DOHH2 (cell line): ENCODE results near the gene IRF2BPL.

ENCODE experiments used
- H3F3A ChIP-seq: fragments of 200-600 bp; sonication (generic), shearing (Covaris generic); 2 replicates; pipeline ENCODE4 v1.6.0; 2016; ENCODE audit warnings: antibody characterized with exemption, mild to moderate bottlenecking; ENCODE audit not compliant: control insufficient read depth, insufficient read depth
- H3K27ac ChIP-seq: fragments of 200-600 bp; sonication (generic); 2 replicates; pipeline ENCODE4 v1.5.1; 2014; ENCODE audit warnings: low read depth, mild to moderate bottlenecking, low read length, moderate library complexity
- H3K27me3 ChIP-seq: fragments of 200-600 bp; sonication (generic); 2 replicates; pipeline ENCODE4 v1.6.1; 2014; ENCODE audit warnings: mild to moderate bottlenecking, low read length, mixed read lengths; ENCODE audit not compliant: control insufficient read depth
- H3K36me3 ChIP-seq: fragments of 200-600 bp; sonication (generic); 2 replicates; pipeline ENCODE4 v1.6.1; 2014; ENCODE audit warnings: mild to moderate bottlenecking, low read length, moderate library complexity, mixed read lengths; ENCODE audit not compliant: control insufficient read depth
- H3K4me1 ChIP-seq: fragments of 200-600 bp; sonication (generic); 2 replicates; pipeline ENCODE4 v1.6.1; 2014; ENCODE audit warnings: mild to moderate bottlenecking, low read length, mixed read lengths; ENCODE audit not compliant: control insufficient read depth
- H3K4me2 ChIP-seq: fragments of 200-600 bp; sonication (generic); 2 replicates; pipeline ENCODE4 v1.6.0; 2014; ENCODE audit warnings: mild to moderate bottlenecking, low read length, moderate library complexity
- H3K4me3 ChIP-seq: fragments of 200-600 bp; sonication (generic); 2 replicates; pipeline ENCODE4 v1.5.1; 2014; ENCODE audit warnings: mild to moderate bottlenecking, low read length, mixed read lengths
- H3K79me2 ChIP-seq: fragments of 200-600 bp; sonication (generic); 2 replicates; pipeline ENCODE4 v1.6.1; 2014; ENCODE audit warnings: mild to moderate bottlenecking, low read length, mixed read lengths; ENCODE audit not compliant: control insufficient read depth
- H3K9me2 ChIP-seq: fragments of 200-600 bp; sonication (generic); replicated peaks from 2 replicates; pipeline ENCODE4 v1.6.1; 2014; ENCODE audit warnings: mild to moderate bottlenecking, low read length, mixed read lengths; ENCODE audit not compliant: control insufficient read depth
- H3K9me3 ChIP-seq: fragments of 200-600 bp; sonication (generic); 2 replicates; pipeline ENCODE4 v1.6.1; 2014; ENCODE audit warnings: antibody characterized with exemption, low read length, mixed read lengths; ENCODE audit not compliant: control insufficient read depth, insufficient read depth
- H4K20me1 ChIP-seq: fragments of 200-600 bp; sonication (generic); 2 replicates; pipeline ENCODE4 v1.6.0; 2014; ENCODE audit warnings: low read depth, mild to moderate bottlenecking, antibody characterized with exemption, low read length, moderate library complexity; ENCODE audit not compliant: control insufficient read depth, insufficient read depth
- EZH2phosphoT487 ChIP-seq: fragments of 200-600 bp; sonication (generic); IDR thresholded peaks from 2 replicates; pipeline ENCODE4 v1.6.1; 2017; ENCODE audit warnings: borderline replicate concordance, mild to moderate bottlenecking, antibody characterized with exemption, low read length, moderate library complexity, mixed read lengths
- TF ChIP-seq, protein P1 (sequence below): fragments of 200-600 bp; sonication (generic); IDR thresholded peaks from one replicate; pipeline ENCODE4 v1.5.1; 2014; ENCODE audit warnings: antibody characterized with exemption, mild to moderate bottlenecking, low read depth, low read length; ENCODE audit not compliant: poor library complexity, severe bottlenecking

The IRF2BPL gene

DNA sequence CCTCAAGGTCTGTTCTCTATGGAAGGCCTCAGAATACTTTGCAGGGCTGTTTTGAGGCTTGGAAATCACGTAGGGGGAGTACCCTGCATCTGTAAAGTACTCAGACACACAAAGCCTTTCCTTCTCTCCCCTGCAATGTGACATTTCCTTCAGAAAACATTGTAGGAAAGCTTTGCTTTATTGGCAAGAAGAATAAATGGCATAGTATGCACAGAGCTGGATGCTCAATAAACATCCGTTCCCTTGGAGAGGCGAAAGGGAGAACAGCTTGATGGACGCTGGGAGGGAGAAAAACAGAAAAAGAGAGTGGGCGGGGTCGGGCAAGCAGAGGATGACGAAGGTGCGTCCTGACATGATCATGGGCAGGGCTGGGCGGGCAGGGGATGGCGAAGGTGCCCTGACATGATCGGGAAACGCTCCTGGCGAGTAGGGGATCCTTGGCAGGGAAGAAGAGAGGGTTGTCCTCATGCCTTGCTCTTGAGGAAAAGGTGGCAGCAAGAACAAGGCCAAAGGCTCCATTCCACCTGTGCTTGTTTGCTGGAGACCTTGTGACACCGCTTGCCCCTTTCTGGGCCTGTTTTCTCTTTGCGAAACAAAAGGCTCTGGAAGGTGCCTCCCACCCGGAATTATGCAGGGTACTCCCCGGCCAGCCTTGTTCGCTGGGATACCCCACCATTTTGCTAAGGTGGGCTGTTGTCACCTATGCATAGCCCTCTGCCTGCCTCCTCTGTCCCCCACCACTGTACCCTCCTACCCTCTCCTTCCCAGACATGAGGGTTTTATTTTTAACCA, 21.1 kb downstream of the IRF2BPL start:
- Histone ChIP-seq H3K36me3 (no peaks in the 10 kb centered on the region), H3K27me3 (peaks cover 42% of the 10 kb centered on the region), H3K9me3 (no peaks in the 10 kb centered on the region), H3K4me1 (peaks cover 4% of the 10 kb centered on the region), H3K27ac (no peak overlapping the region), H3K79me2 (no peaks in the 10 kb centered on the region), H3K4me3 (no peak overlapping the region), H4K20me1 (no peaks in the 10 kb centered on the region), H3F3A (no peaks in the 10 kb centered on the region), H3K9me2 (no peaks in the 10 kb centered on the region), H3K4me2 (no peak overlapping the region)
- no peak for TF ChIP-seq EZH2phosphoT487
- TF ChIP-seq, protein P1, sequence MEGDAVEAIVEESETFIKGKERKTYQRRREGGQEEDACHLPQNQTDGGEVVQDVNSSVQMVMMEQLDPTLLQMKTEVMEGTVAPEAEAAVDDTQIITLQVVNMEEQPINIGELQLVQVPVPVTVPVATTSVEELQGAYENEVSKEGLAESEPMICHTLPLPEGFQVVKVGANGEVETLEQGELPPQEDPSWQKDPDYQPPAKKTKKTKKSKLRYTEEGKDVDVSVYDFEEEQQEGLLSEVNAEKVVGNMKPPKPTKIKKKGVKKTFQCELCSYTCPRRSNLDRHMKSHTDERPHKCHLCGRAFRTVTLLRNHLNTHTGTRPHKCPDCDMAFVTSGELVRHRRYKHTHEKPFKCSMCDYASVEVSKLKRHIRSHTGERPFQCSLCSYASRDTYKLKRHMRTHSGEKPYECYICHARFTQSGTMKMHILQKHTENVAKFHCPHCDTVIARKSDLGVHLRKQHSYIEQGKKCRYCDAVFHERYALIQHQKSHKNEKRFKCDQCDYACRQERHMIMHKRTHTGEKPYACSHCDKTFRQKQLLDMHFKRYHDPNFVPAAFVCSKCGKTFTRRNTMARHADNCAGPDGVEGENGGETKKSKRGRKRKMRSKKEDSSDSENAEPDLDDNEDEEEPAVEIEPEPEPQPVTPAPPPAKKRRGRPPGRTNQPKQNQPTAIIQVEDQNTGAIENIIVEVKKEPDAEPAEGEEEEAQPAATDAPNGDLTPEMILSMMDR, result no peak

DNA sequence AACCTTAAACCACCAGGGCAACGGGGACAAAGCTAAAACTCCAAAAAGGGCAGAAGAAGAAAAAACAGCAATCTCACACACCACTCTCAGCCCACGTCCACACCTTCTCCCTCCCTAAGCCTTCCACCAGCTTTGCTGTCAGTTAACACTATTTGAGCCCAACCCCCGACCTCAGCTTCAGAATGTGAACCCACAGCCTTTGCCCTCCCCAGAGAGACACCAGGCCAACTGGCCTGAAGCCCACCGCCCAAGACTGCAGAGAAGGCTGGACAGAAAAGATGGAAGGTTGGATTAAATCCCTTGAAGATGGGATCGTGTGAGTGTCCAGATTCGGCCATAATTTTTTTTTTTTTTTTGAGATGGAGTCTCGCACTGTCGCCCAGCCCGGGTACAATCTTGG, 22.4 kb downstream of the IRF2BPL start:
- Histone ChIP-seq H3K9me3 (no peaks in the 10 kb centered on the region), H3K27ac (no peak overlapping the region), H3K4me1 (peaks cover 4% of the 10 kb centered on the region), H3K4me2 (no peak overlapping the region), H3K4me3 (no peak overlapping the region), H3K27me3 (peaks cover 46% of the 10 kb centered on the region), H3K36me3 (no peaks in the 10 kb centered on the region), H3F3A (no peaks in the 10 kb centered on the region), H3K79me2 (no peaks in the 10 kb centered on the region), H4K20me1 (no peaks in the 10 kb centered on the region), H3K9me2 (no peaks in the 10 kb centered on the region)
- TF ChIP-seq, protein P1, result no peak
- no peak for TF ChIP-seq EZH2phosphoT487

DNA sequence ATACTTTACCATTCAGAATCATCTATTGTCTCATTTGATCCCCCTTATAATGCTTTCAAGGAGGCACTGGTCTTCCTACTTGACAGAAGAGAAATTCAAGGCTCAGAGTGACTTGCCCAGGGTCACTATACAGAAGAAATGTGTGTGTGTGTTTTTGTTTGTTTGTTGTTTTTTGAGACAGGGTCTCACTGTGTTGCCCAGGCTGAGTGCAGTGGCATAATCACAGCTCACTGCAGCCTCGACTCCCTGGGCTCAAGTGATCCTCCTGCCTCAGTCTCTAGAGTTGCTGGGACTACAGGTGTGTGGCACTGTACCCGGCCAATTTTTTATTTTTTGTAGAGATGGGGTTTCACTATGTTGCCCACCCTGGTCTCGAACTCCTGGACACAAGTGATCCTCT, 22.9 kb downstream of the IRF2BPL start:
- Histone ChIP-seq H3K9me3 (no peaks in the 10 kb centered on the region), H3K4me2 (no peak overlapping the region), H3K79me2 (no peaks in the 10 kb centered on the region), H3K27me3 (peaks cover 49% of the 10 kb centered on the region), H3K27ac (no peak overlapping the region), H3K4me3 (no peak overlapping the region), H3K36me3 (no peaks in the 10 kb centered on the region), H4K20me1 (no peaks in the 10 kb centered on the region), H3K9me2 (no peaks in the 10 kb centered on the region), H3K4me1 (peaks cover 8% of the 10 kb centered on the region), H3F3A (no peaks in the 10 kb centered on the region)
- TF ChIP-seq, protein P1, result no peak
- no peak for TF ChIP-seq EZH2phosphoT487
